RWPE2 (cell line): ENCODE results near the gene DNAJC17.

Experiments
- ATAC-seq: fragments of 200-7000 bp; cut with Tn5 transposase; 3 replicates; pipeline ENCODE4 v1.9.1; 2021; ENCODE audit warnings: low read depth
- DNase-seq: peaks from one replicate; pipeline ENCODE4 v3.0.0-alpha.2; 2020; ENCODE audit warnings: low spot score
- H3K27ac ChIP-seq: fragments of 450-650 bp; 2 replicates; pipeline ENCODE4 v1.5.1; 2017; ENCODE audit warnings: mild to moderate bottlenecking; ENCODE audit not compliant: poor library complexity, severe bottlenecking
- H3K27me3 ChIP-seq: fragments of 250-450 bp; sonication (Bioruptor Pico); 2 replicates; pipeline ENCODE4 v1.5.1; 2021; ENCODE audit warnings: mild to moderate bottlenecking, moderate library complexity; ENCODE audit not compliant: insufficient read depth, poor library complexity, severe bottlenecking
- H3K36me3 ChIP-seq: fragments of 250-450 bp; sonication (Bioruptor Pico); 2 replicates; pipeline ENCODE4 v1.5.1; 2020; ENCODE audit warnings: low read depth, mild to moderate bottlenecking, moderate library complexity
- H3K4me1 ChIP-seq: fragments of 250-450 bp; sonication (Bioruptor Pico); 2 replicates; pipeline ENCODE4 v1.5.1; 2021; ENCODE audit warnings: mild to moderate bottlenecking, moderate library complexity; ENCODE audit not compliant: insufficient read depth, poor library complexity, severe bottlenecking
- H3K4me3 ChIP-seq: fragments of 250-450 bp; sonication (Bioruptor Pico); 2 replicates; pipeline ENCODE4 v1.5.1; 2021; ENCODE audit warnings: mild to moderate bottlenecking, moderate library complexity; ENCODE audit not compliant: severe bottlenecking
- H3K9me3 ChIP-seq: fragments of 250-450 bp; sonication (Bioruptor Pico); 2 replicates; pipeline ENCODE4 v1.5.1; 2021; ENCODE audit warnings: mild to moderate bottlenecking, moderate library complexity; ENCODE audit not compliant: severe bottlenecking
- TF ChIP-seq, protein P1 (sequence below): fragments of 450-650 bp; IDR thresholded peaks from one replicate; pipeline ENCODE4 v1.5.1; 2017; ENCODE audit warnings: mild to moderate bottlenecking, moderate library complexity; ENCODE audit not compliant: poor library complexity, severe bottlenecking

DNAJC17 gene

DNA sequence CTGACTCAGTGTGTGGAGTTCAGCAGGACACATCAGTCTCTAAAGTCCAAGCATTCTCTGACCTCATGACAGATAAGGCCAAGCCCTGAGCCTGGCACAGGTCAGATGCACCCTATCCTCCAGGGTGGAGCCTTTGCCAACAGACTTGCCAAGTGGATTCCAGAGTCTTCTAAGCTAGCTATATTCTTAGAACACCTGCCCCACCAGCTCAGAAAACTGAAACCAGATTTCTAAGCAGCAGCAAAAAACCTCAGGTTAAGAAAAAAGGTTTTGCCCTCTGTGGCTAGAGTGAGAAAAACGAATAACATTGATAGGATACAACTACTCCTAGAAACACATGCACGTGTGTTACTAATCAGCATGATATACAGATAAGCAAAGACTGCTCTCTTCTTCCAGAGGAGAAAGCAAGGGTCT is 63.8 kb downstream of the DNAJC17 start:
- H3K4me1 ChIP-seq: peaks cover 10% of the 10 kb centered on the region
- TF ChIP-seq, protein P1, sequence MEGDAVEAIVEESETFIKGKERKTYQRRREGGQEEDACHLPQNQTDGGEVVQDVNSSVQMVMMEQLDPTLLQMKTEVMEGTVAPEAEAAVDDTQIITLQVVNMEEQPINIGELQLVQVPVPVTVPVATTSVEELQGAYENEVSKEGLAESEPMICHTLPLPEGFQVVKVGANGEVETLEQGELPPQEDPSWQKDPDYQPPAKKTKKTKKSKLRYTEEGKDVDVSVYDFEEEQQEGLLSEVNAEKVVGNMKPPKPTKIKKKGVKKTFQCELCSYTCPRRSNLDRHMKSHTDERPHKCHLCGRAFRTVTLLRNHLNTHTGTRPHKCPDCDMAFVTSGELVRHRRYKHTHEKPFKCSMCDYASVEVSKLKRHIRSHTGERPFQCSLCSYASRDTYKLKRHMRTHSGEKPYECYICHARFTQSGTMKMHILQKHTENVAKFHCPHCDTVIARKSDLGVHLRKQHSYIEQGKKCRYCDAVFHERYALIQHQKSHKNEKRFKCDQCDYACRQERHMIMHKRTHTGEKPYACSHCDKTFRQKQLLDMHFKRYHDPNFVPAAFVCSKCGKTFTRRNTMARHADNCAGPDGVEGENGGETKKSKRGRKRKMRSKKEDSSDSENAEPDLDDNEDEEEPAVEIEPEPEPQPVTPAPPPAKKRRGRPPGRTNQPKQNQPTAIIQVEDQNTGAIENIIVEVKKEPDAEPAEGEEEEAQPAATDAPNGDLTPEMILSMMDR: no peak
- no peak for ATAC-seq
- H3K4me3 ChIP-seq: no peak overlapping the region
- peak overlapping the region; percentile 68 for H3K27ac ChIP-seq
- no peaks in the 10 kb centered on the region for H3K27me3 ChIP-seq
- peaks cover 85% of the 10 kb centered on the region for H3K36me3 ChIP-seq
- no peak for DNase-seq
- no peaks in the 10 kb centered on the region for H3K9me3 ChIP-seq

DNA sequence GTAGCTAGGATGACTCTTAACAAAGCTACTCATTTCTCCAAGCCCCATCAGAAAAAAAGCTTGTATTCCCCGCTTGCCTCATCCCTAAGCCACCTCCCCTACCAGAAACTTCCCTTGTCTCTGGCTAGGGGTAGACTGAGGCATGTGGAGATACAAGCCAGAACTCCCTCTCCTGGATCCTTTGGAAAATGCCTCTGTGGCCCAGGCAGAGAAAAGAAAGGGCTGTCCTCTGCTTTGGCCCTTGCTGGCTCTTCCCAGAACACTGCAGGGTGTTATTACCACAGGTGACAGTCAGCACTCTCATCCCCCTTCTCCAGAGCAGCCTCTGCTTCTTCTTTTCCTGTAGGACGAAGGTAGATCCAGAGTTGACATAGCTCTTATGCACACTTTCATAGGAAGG is 67.4 kb downstream of the DNAJC17 start:
- TF ChIP-seq, protein P1: peak; percentile 10
- peaks cover 99% of the 10 kb centered on the region for H3K36me3 ChIP-seq

DNA sequence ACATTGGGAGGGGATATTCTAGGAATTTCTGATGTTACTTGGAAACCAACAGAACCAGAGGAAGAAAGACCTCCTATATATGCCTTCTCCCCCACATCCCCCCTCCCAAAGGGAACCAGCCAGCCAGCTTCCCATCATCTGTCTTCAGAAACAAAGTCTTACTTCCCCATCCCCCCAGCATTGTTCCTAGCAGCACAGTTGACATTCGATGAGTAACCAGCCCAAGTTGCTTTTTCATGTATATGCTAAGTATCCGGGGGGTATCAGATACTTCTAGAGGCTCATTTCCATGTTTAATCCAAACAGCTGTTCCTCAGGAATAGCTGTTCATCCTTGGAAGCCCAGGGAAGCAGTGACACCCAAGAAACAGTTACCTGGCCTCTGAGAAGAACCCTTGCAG is 68.2 kb downstream of the DNAJC17 start:
- ATAC-seq (no peak), DNase-seq (peak; percentile 19)
- Histone ChIP-seq H3K36me3 (peaks cover 99% of the 10 kb centered on the region), H3K9me3 (no peaks in the 10 kb centered on the region), H3K27ac (no peak overlapping the region), H3K4me3 (no peak overlapping the region), H3K4me1 (peaks cover 6% of the 10 kb centered on the region), H3K27me3 (no peaks in the 10 kb centered on the region)
- TF ChIP-seq, protein P1: no peak

More for the DNA sequence above, 67.4 kb downstream of the DNAJC17 start:
- H3K27ac ChIP-seq: no peak overlapping the region
- no peaks in the 10 kb centered on the region for H3K27me3 ChIP-seq
- no peaks in the 10 kb centered on the region for H3K9me3 ChIP-seq
- DNase-seq (peak; percentile 17), ATAC-seq (no peak)
- peaks cover 10% of the 10 kb centered on the region for H3K4me1 ChIP-seq
- no peak overlapping the region for H3K4me3 ChIP-seq

DNA sequence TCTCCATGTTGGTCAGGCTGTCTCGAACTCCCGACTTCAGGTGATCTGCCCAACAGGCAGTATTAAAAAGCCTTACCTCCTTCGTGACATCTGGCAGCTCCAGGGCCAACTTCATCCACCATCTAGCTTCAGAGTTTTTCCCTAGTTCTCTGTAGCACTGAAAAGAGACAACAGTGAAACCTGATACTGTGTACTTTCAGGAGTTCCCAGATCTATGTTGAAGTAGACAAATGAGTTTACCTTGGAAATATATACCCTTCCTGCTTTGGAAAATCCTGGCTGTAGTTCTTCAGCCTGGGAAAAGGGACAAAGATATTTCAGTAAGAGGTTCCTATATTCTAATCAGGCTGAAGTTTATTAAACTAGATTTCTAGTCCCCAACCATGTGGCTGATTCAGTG is 70.2 kb downstream of the DNAJC17 start:
- peaks cover 99% of the 10 kb centered on the region for H3K36me3 ChIP-seq
- ATAC-seq: no peak

DNA sequence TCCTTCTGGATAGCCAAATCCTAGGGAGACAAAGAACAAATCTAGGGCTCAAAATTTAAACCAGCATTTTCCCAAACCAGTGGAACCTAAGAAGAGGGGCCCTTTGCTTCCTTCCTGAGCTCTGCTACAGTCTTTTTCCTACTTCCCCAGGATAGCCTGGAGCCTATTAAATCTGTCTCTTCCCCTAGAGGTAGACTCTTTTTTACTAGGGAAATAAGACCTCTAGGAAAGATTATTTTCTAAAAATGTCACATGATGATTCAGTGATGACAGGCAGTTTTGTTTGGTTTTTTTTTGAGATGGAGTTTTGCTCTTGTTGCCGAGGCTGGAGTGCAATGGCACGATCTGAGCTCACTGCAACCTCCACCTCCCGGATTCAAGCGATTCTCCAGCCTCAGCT is 70.7 kb downstream of the DNAJC17 start:
- no peak for ATAC-seq

More for the DNA sequence above, 70.2 kb downstream of the DNAJC17 start:
- H3K9me3 ChIP-seq: no peaks in the 10 kb centered on the region
- no peak overlapping the region for H3K27ac ChIP-seq
- H3K27me3 ChIP-seq: no peaks in the 10 kb centered on the region
- no peaks in the 10 kb centered on the region for H3K4me1 ChIP-seq
- TF ChIP-seq, protein P1: no peak
- H3K4me3 ChIP-seq: no peak overlapping the region
- peak; percentile 19 for DNase-seq

More for the DNA sequence above, 70.7 kb downstream of the DNAJC17 start:
- DNase-seq: no peak
- Histone ChIP-seq H3K9me3 (no peaks in the 10 kb centered on the region), H3K27me3 (no peaks in the 10 kb centered on the region), H3K36me3 (peaks cover 99% of the 10 kb centered on the region), H3K4me1 (no peaks in the 10 kb centered on the region), H3K4me3 (no peak overlapping the region), H3K27ac (no peak overlapping the region)
- TF ChIP-seq, protein P1: no peak
